HT-29 (cell line): Measurements from ENCODE around the gene UBAC1. TPM values are rescaled to one million over a fixed set of nuclear protein-coding genes. Genes with fewer than 3 reads are reported as not detected.
"Not testable (repeated sequence)": the region's sequence is repeated elsewhere in the genome, so short reads cannot be mapped to it uniquely, and the experiment has no call there.

Experiments
- DNase-seq: peaks from one replicate; pipeline ENCODE4 v3.0.0-alpha.2; 2015; ENCODE audit warnings: low spot score
- total RNA-seq: library from RNA; depleted of rRNA; stranded (reverse); fragments of >200 nt; shearing (Covaris generic); gene quantifications from 2 replicates; pipeline ENCODE4 v1.2.3, GENCODE V29; 2014

UBAC1 gene
- total RNA-seq, 1 experiment from 2014 or later: 53.0 TPM

- no peak for DNase-seq
These were observed 17.7 kb upstream of the UBAC1 start for GRCh38 chr9:135978642-135979546.

- DNase-seq: no peak
These were observed 15.8 kb upstream of the UBAC1 start for GRCh38 chr9:135976944-135977343.

GRCh38 chr9:135976531-135976930 lies 15.4 kb upstream of the UBAC1 start:
- no peak for DNase-seq

- no peak for DNase-seq
These were observed 14.7 kb upstream of the UBAC1 start for GRCh38 chr9:135975834-135976233.

DNA sequence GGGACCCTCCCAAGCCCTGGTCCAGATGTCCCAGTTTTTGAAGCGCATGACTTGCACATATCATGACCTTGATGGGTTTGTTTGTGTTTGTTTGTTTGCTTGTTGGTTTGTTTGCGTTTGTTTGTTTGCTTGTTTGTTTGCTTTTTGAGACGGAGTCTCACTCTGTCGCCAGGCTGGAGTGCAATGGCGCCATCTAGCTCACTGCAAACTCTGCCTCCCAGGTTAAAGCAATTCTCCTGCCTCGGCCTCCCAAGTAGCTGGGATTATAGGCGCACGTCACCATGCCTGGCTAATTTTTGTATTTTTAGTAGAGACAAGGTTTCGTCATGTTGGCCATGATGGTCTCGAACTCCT lies 13.0 kb upstream of the UBAC1 start:
- DNase-seq: no peak

GRCh38 chr9:135973277-135974219 lies 12.4 kb upstream of the UBAC1 start:
- no peak for DNase-seq

- DNase-seq: peak; percentile 95
These were observed 10.7 kb upstream of the UBAC1 start for GRCh38 chr9:135971892-135972291.

GRCh38 chr9:135971111-135971766 lies 10.1 kb upstream of the UBAC1 start:
- no peak for DNase-seq

- no peak for DNase-seq
These were observed 9.1 kb upstream of the UBAC1 start for GRCh38 chr9:135970128-135970815.

- DNase-seq: no peak
These were observed 8.0 kb upstream of the UBAC1 start for GRCh38 chr9:135969064-135969683.

GRCh38 chr9:135968601-135969000 lies 7.4 kb upstream of the UBAC1 start:
- DNase-seq: no peak

DNA sequence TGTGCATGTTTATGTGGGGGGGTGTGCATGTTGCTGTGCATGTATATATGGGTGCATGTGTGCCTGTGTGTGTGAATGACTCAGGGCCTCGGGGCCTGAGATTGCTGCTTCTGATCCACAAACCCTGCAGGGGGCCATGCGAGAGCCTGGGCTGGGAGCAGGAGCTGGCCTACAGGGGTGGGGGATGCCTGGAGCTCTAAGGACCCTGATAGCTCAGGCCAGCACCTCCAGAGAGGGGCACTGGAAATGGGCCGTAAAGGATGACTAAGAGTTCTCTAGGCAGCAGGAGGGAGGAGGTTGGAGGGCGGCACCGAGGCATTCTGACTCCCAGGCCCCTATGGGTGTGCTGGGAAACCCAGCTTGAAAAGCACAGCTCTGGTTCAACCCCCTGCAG lies 6.9 kb upstream of the UBAC1 start:
- DNase-seq: no peak

DNA sequence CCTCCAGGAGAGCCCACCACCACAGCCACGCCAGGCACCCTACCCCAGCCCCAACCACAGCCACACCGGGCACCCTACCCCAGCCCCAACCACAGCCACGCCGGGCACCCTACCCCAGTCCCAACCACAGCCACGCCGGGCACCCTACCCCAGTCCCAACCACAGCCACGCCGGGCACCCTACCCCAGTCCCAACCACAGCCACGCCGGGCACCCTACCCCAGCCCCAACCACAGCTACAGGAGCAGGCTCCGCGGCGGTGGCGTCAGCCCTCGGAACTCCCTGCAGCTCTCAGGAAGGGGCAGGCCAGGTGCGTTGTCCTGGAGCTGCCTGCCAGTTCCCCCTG lies 5.7 kb upstream of the UBAC1 start:
- not testable (repeated sequence) for DNase-seq

DNA sequence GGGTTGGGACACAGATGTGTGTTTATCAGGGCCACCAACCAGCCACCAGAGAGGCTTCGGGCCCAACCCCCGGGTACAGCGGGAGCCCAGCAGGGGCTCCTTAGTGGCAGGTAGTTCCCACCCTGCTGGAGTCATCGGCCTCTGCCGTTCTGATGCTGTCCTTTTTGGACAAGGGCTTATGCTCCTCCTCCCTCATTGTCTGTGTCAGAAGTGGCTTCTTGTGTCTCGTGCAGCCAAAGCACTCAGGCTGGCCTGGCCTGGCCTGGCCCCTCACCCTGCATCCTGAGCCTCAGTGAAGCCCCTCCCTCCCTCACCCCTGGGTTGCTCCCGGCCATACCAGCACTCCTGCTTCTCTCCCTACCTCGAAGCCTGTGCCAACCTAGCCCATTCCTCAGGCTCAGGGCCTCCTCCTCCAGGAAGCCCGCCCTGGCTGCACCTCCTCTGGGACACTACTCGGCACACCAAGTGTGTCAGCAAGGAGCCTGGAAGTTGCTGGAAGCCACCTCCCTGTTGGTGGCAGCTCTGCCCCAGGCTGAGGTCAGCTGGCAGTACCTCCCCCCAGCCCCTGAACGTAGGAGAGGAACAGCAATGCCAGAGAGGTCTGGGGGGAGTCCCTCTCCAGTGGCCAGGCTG lies 4.1 kb upstream of the UBAC1 start:
- DNase-seq: no peak

DNA sequence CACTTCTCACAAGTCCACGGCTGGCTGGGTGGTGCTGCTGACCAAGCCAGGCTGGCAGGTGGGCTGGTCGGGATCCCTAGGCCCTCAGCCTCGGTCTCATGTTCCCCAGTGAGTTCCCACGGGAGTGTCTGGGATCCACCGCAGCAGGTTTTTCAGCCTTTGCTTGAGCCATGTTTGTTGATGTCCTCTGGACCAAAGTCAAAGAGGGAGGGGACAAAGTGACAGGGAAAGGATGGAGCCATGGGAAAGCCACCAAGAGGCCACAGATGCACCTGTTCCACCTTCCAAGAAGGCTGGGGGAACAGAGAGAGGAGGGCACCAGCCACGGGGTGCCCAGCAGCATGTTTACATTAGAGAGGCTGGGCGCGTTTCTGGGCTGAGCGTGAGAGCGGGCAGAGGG lies 2.8 kb upstream of the UBAC1 start:
- no peak for DNase-seq

DNA sequence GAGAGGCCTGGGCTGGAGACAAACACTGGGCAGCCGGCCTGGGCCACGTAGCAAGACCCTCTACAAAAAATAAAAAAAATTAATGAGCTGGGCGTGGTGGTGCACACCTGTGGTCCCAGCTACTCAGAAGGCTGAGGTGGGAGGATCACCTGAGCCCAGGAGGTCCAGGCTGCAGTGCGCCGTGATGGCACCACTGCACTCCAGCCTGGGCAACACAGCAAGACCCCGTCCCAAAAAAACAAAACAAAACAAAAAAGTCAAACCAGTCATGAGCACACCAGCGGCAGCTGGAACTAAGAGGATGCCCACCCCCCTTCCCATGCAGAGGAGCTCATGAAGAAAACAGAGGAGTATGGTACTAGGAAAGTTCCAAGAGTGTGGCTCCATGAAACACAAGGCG lies 2.2 kb upstream of the UBAC1 start:
- DNase-seq: no peak

GRCh38 chr9:135962696-135963307 lies 1.6 kb upstream of the UBAC1 start:
- DNase-seq: no peak

DNA sequence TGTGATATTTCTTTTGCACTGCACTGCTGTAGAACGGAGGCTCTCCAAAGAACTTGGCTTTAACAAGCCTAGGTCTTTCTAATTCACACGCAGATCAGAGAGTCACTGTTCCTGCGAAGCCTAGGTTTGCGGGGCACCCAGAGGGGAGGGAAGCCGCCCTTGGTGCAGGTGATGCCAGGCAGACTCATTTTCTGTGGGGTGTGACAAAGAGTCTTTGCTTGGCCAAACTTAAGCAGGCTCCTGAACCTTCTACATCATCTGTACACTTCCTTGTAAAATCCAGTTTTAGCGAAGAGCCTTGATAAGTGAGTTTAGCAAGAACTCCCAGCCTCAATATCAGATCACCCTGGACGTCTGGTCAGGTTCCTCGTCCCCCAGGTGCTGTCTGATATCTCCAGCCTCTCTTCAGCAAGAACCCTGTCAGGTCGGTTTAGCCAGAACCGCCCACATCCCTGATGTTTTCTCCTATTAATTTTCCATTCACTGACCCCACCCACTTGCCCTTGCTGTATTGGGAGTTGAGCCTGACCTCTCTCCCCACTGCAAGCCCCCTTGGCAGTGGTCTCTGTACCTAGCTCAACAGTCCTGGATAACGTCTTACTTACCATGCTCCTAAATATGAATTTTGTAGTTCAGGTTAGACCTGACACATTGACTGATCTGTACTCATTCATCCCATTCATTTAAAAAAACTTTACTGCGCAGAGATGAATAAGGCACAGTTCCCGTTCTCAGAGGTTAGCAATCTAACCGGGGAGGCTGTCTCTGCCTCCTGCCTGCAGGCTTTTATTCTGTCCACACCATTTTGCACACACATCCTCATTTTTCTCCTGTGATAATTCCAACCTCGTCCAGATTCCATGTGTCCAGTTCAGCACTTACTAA lies 880 bp upstream of the UBAC1 start:
- no peak for DNase-seq
